RCC 7860 (cell line): ENCODE data around the gene KIAA1671.
"Not testable (repeated sequence)": the region's sequence is repeated elsewhere in the genome, so short reads cannot be mapped to it uniquely, and the experiment has no call there.

Experiments used
- DNase-seq: peaks from one replicate; pipeline ENCODE4 v3.0.0-alpha.2; 2015; ENCODE audit warnings: low spot score
- FAIRE-seq: peaks from 2 replicates; lab custom pipeline; 2012; peaks lifted over from hg19 to GRCh38; lab: Jason Lieb, UNC

KIAA1671 gene

DNA sequence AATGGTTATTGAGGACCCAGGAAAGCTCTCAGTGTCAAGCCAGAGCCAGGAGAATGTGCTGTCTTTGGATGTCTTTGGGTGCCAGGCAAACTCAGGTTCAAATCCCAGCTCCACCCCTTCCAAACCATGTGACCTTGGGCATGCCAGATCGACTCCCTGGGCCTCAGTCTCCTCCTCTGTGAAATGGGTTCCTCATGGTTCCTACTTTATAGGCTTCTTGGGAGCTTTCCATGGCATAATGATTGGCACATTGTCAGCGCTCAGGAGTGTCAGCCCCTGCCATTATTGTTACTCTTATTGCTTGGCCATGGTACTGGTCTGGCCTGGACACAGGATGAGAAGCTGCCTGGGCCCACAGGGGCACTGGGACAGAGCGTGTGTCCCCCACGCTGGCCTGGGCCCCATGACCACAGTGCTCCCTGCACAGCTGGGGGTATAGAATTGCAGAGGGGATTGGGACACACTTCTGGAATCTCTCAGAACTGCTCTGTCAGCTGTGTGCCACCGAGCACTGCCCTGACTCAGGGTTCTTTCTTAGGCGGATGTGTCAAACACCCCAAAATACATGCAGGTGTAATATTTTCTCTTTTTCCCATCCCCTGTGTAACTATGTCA, 209.5 kb downstream of the KIAA1671 start:
- FAIRE-seq (no peak), DNase-seq (no peak)

DNA sequence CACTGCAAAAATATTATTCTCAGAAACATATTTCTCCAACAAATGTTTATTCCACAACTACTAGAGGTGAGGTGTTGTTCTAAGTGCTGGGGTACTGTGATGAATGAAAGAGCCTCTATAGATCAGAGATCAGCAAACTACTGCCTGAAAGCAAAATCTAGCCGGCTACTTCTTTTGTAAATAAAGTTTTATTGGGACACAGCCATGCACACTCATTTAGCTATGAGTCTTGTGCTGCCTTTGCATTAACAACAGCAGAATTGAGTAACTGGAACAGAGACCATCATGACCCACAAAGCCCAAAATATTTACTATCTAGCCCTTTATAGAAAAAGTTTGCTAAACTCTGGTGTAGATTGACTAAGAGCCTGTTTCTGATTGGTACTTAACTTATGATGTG, 210.0 kb downstream of the KIAA1671 start:
- DNase-seq = no peak
- FAIRE-seq = no peak

DNA sequence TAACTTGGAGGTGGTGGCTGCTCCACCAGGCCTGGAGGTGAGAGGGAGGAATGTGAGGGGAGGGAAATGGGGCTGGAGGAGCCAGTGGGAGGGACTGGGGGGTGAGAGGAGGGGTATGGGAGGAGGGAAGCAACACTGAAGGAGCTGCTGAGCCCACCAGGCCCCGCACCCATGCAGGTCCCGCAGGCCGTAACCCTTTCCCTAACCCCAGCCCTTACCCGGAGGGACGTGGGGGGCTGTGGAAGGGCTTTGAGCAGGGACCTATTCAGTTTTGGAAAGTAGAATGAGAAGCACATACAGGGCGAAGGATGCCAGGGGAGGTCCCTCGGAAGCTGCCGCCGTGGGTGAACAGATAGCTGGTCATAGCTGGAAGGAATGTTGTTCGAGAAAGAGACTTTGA, 213.3 kb downstream of the KIAA1671 start:
- DNase-seq (no peak), FAIRE-seq (no peak)

DNA sequence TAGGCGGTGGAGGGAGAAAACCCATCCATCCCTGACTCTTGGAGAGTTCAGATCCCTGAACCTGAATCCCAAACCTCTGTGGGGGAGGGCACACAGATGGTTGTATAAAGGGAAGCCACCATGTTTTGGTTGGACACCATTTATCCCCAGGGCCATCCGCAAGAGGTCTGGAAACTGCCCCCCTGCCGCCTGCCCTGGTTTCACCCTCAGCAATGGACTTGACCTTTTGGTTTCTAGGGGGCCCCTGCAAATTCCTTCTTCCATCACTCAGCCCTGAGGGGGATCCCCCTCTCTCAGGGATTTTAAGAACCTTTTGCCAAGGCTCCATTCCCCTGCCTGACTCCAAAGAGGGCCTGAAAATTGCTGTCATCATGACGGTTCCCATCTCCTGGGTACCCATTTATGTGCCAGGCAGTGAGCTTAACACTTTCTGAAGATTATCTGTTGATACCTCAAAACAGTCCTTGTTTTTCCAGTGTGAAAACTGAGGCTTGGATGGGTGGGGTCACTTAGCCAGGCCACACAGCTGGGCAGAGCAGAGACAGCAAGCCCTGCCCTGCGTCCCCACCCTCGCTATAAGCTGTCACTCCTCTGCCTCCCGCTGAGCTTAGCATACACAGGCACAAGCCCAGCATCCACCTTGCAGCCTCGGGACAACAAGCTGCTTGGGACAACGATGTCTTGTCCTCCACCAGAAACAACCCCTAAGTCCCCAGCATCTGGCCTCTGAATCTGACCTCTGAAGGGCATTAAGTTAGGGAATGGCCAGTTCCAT, 213.9 kb downstream of the KIAA1671 start:
- FAIRE-seq (no peak), DNase-seq (no peak)

DNA sequence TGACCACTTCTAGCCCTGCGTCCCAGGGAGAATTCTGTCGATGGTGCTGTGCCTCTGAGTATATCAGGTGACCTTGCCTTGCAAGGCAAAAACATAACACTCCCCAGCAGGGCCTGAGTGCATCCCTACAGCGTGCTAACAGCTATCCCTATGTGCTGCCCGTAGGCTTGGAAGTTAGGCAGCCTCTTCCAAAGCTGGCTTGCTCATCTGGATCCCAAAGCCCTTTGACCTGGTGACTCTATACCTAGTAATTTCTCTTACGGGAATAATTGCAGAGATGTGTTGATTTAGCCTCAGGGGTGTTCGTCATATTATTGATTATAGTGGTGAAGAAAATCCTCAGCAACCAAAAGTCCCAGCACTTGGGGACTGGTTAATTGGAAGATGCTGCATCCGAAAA, 214.6 kb downstream of the KIAA1671 start:
- no peak for FAIRE-seq
- DNase-seq = no peak

DNA sequence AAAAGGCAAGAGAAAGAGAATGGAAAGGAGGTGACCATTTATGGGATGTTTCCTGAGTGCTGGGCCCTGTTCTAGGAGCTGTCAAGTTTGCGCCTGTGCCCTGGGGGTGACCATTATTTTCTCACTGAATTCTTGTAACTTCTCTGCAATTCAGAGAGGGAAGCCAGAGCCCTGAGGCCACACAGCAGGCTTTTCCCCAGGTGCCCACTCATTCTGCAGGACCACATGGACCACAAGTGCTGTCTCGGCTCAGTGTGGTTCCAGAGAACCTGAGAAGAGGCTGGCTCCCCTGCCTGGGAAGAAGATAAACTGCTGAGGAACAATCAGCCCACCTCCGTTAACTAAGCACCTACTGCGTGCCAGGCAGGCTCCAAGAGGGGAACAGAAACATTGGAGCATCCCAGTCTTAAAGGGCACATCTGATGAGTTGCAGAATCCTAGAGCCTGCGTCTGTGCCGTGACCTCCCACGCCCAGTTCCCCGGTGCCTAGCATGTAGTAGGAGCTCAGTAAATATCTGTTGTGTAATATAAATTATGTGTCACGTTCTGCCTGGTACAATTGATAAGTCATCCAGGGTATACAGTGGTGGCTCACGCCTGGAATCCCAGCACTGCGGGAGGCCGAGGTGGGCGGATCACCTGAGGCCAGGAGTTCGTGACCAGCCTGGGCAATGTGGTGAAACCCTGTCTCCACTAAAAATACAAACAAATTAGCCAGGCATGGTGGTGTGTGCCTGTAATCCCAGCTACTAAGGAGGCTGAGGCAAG, 215.5 kb downstream of the KIAA1671 start:
- DNase-seq (no peak), FAIRE-seq (no peak)

DNA sequence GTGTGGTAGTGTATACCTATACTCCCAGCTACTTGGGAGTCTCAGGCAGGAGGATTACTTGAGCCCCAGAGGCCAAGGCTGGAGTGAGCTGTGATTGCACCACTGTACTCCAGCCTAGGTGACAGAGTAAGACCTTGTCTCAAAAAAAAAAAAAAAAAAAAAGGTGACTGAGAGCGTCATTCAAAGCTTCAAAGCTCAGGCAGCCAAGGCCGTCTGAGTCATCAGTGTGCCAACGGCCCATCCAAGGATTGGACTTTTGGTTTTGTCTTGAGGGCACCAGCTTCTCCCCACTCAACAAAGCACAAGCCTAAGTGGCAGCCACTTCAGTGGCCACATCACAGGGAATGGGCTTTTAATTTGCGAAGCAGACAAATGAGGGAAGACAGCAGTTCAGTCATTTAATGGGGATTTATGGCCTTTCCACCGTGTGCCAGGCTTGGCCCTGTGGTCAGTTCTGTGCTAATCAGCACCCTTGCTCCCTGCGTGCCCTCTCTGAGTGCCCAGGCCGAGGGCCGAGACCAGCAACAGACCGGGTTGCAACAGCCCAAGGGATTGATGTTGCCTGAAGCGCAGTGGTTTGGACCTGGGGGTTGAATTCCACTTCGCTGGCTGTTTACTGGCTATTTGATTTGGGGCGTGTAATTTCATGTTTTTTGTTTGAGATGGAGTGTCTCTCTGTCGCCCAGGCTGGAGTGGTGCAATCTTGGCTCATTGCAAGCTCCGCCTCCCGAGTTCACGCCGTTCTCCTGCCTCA, 216.9 kb downstream of the KIAA1671 start:
- FAIRE-seq (no peak), DNase-seq (no peak)

DNA sequence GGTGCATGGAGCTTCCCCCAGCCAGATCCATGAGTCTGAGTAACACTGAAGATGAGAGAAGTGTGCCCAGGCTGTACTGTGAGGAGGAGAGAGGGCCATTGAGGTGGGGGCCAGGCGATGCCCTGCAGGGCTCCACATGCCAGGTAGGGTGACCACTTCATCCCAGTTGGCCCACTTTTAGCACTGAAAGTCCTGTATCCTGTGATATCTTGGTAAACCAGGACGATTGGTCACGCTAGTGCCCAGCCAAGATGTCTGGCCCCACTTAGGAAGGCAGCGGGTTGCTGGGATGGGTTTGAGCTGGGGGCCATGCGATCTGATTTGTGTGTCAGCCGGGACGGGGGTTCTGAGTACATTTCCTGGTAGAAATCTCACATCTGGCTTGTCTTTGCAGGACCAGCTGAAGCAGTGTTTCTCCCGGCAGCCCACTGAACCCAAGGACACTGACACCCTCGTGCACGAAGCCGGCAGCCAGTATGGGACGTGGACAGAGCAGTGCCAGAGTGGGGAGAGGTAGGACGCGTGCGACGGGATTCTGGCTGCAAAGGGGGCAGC, 218.0 kb downstream of the KIAA1671 start:
- no peak for FAIRE-seq
- DNase-seq = no peak

DNA sequence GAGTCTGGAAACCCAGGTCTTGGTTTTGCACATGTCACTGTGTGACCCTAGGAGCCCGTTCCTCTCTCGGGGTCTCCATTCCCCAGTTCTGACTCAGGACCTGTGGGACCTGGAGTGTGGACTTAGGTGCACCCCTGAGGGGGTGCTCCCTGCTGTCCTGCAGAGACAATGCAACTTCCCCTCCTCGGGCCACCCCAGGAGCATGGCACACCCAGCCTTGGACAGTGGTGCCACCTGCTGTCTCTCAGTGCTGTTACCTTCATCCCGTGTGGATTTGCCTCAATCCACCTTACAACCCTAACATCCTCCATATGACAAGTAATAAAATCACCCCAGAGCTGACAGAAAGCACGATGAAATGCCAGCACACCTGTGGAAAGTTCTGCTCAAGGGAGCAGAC, 219.6 kb downstream of the KIAA1671 start:
- FAIRE-seq = no peak
- no peak for DNase-seq

DNA sequence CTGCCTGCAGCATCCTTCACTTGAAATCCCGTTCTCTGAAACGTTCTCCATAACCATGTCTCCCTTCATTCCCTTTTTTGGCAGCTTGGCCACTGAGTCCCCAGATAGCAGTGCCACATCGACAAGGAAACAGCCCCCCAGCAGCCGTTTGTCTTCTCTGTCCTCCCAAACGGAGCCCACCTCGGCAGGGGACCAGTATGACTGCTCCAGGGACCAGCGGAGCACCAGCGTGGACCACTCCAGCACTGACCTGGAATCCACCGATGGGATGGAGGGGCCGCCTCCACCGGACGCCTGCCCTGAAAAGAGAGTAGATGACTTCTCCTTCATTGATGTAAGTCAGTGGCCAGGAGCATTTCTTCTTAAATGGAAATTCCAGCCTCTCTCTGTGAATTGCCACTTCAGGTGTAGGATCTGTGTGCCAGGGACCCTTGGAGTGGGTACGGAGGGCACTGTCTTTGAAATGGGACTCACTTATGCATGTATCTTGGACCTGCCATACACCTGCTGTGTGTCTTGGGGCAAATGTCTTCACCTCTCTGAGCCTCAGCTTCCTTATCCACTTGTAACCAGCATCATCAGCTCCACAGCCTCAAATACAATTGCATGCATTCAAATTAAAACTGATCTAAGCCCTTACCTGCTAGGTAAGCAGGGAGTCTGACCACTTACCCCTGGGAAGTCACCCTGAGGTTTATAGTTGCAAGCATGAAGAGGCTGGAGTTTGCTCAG, 221.8 kb downstream of the KIAA1671 start:
- FAIRE-seq = no peak

DNA sequence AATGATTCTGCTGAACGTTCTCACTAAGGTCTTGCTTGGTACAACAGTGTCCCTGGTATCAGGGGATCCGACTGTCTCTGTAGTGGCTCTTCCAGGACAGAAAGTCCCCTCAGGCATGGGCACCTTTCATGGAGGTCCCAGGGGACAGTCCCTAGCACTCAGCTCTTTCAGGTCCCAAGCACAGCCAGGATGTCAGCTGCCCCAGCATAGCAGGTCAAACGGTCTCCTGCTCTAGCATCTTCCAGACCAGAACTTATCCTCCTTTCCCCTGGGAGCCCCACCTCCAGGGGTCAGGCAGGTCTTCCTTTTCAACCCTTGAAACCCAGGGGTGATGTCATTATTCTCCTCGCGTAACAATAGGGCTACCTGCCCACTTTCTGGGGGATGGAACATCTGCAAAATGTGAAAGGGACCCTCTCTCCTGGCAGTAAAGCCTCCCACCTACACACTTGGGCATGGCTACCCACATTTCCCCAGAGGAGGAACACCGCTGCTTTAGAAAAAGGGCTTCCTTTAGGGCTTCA, 222.4 kb downstream of the KIAA1671 start:
- FAIRE-seq (no peak), DNase-seq (no peak)

More for the DNA sequence above, 221.8 kb downstream of the KIAA1671 start:
- DNase-seq = no peak

DNA sequence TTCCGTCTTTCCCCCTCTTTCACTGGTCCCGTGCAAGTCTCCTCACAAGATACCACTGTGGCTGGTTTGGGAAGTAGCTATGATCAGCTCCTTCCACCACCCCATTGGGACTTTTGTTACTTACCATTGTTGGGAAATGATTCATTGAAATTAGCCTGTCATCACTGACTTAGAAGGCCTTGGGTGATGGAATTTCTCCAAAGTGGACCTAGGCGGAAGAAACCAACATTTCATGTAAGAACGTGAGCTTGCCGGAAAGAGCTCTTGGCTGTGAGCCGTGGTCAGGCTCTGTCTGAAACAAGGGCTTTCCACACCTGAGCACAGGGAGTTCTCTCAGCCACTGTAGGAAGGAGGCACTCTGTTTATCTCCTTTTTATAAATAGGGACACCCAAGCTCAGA, 223.7 kb downstream of the KIAA1671 start:
- DNase-seq (no peak), FAIRE-seq (no peak)

DNA sequence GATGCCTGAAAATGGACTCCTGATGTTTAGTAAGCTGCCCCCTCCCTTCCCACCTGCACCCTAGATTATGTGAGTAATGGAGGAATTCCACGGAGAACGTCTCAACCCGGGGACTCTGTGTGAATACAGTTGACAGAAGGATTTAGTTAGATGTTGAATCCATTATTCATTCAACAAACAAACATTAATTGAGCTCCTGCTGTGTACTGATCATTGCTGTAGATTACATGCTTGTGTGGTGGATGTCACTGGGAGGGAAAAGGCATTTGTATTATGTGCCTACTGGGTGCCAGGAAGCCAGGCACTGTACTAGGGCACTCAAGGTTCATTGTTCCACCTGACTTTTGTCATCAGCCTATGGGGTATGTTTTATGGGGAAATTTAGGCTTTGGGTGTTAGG, 224.3 kb downstream of the KIAA1671 start:
- no peak for FAIRE-seq
- DNase-seq = no peak

DNA sequence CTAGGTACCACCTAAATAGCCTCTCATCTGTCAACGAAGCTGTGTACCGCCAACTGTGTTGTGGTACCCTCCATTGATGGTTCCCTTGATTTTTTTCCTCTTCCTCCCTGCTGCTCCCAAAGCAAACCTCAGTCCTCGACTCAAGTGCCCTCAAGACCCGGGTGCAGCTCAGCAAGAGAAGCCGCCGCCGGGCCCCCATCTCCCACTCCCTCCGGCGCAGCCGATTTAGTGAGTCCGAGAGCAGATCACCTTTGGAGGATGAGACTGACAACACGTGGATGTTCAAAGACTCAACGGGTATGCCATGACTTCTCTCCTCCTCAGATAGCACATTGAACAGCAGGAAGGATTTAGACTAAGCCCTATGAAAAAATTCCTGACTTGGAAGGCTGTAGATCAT, 224.7 kb downstream of the KIAA1671 start:
- no peak for DNase-seq
- no peak for FAIRE-seq

DNA sequence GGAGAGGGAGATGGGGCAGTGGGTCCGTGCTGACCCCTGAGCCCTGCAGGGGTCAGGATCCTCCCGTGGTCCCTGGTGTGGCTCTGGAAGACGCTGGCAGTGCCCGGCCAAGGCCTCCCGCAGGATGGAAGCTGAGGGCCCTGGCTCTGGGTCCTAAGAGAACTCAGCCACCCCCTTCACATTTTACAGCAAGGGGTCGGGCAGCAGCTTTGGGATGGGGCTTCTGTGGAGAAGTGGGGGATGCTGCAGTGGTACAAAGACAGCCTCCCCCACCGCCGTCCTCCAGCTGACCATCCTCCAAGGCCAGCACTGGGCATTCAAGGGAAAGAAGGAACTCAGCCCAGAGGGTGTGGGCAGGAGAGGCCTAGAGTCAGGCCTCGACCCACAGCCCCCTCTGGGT, 225.4 kb downstream of the KIAA1671 start:
- no peak for DNase-seq
- no peak for FAIRE-seq

DNA sequence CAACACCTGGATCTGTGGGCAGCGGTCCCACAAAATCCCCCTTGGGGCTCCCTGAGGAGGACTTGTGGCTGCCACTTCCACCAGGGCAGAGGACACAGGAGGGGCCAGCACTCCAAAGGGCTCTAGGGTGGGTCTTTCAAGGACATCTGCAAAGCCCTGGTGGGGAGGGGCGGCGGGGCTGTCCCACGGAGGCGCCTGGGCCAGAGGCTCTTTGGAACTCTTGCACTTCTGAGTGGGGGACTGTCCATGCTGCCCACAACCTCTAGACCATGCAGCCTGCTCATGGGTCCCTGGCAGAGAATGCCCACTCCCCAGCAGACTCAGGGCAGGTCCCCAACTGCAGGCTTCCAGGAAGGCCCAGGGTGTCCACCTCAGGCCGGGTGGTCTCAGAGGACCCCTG, 225.8 kb downstream of the KIAA1671 start:
- FAIRE-seq, DNase-seq: not testable (repeated sequence)

DNA sequence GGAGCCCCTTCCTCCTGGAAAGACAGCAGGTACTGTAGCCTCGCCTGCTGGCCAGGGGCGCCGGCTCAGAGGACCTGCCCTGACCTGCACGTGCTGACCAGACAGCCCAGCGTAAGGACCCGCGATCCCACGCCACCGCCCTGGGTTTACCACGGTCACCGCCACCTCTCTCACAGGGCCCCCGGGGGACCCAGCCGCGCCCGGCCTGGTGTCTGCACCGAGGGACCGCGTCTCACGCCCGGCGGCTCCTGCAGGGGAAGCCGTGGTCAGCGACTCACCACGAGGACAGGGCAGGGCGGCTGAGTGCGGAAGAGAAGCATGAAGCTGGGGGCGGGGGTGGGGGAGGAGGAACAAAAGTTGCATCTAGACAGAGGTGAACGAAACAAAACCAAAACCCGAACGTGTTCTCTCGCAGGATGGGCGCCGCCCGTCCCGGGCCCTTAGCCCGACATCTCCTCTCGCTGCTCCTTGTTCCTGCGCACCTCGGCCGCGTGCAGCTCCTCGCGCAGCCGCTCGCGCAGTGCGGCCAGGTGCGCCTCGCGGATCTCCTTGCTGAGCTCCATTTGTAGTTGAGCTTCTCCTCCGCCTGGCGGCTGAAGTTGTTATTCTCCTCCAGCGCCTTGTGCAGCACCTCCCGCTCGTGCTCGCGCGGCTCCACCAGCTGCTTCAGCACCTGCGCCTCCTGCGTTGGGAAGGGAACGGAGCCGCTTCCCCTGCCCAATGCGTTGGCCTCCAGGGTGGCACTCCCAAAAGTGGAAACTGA, 226.5 kb downstream of the KIAA1671 start:
- not testable (repeated sequence) for DNase-seq, FAIRE-seq

DNA sequence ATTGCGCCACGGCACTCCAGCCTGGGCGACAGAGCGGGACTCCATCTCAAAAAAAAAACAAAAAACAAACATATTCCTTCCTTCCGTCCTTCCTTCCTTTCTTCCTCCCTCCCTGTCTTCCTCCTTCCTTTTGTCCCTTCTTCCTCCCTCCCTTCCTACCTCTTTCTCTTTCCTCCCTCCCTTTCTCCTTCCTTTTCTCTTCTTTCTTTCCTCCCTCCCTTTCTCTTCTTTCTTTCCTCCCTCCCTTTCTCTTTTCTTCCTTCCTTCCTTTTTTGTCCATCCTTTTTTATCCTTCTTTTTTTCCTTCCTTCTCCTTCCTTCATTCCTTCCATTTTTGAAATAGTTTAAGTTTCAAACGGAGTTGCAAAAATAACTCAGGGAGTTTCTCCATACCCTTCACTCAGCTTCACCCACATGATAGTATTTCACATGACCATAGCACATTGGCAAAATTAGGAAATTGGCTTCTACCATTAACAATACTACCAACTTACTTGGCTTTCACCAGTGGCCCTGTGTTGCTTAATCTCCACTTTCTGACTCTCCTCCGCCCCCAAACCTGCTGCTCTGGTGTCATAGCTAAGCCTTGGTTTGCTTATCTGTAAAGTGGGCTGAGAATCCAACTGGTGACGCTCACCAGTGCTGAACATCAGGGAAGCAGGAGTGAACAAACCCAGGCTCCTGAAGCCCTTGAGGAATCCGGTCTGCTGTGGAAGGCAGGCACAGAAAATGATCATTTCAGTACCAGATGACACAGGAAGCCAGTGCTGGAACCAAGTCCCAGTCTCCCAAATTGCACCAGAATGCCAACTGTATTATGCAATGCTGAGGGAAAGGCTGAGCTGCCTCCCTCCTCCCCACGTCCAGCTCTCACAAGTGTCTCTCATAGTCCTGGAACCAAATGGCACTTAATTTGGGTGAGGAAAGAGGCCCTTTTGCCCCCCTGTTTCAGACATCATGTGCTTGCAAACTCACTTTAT, 229.9 kb downstream of the KIAA1671 start:
- DNase-seq = no peak
- no peak for FAIRE-seq
